ENCODE measurements around the gene WDR18.

- TF ChIP-seq CTCF (IDR thresholded peaks at IDR 0.05), result no peak
- TF ChIP-seq POLR2AphosphoS5 (IDR thresholded peaks at IDR 0.05; ENCODE audit: insufficient read depth in 1 of 2, low read depth in 1 of 2), result no peak
- TF ChIP-seq POLR2A (IDR thresholded peaks at IDR 0.05), result no peak
These were observed 22.1 kb upstream of the WDR18 start for GRCh38 chr19:961866-962620.

Data from vagina (tissue), 2 donors.